HepG2 (cell line): Measurements from ENCODE around the gene IZUMO4. TPM values are rescaled to one million over a fixed set of nuclear protein-coding genes. Genes with fewer than 3 reads are reported as not detected.
A peak's percentile ranks its signal among the peaks of the same experiment; 100 is the strongest.

Source experiments
- ARID2 ChIP-seq: sonication (generic); formaldehyde crosslinking; IDR thresholded peaks from 2 replicates; pipeline ENCODE4 v1.8.1; 2022; ENCODE audit warnings: mild to moderate bottlenecking, missing genetic modification reagents, borderline replicate concordance
- CREB1 ChIP-seq, 2 experiments: fragments of 450-650 bp in 1 of 2; IDR thresholded peaks; 2 replicates each; pipeline ENCODE4 v1.6.1; 2016 to 2017; ENCODE audit warnings: control low read depth in 1 of 2, mild to moderate bottlenecking in 1 of 2, missing compliant biosample characterization in 1 of 2, missing genetic modification characterization in 1 of 2
- ELF4 ChIP-seq: sonication (generic); formaldehyde crosslinking; IDR thresholded peaks from 2 replicates; pipeline ENCODE4 v1.5.0; 2020; ENCODE audit warnings: missing genetic modification reagents, mild to moderate bottlenecking, moderate library complexity, borderline replicate concordance
- KDM2A ChIP-seq: sonication (generic); formaldehyde crosslinking; IDR thresholded peaks from 2 replicates; pipeline ENCODE4 v1.4.0; 2020; ENCODE audit warnings: low read depth, missing genetic modification reagents, borderline replicate concordance
- MED8 ChIP-seq: sonication (generic); formaldehyde crosslinking; IDR thresholded peaks from 2 replicates; pipeline ENCODE4 v1.8.1; 2023; ENCODE audit warnings: mild to moderate bottlenecking, missing genetic modification reagents; ENCODE audit not compliant: insufficient replicate concordance
- MEIS2 ChIP-seq: sonication (generic); formaldehyde crosslinking; IDR thresholded peaks from 2 replicates; pipeline ENCODE4 v1.9.0; 2021; ENCODE audit warnings: mild to moderate bottlenecking, missing genetic modification reagents
- MTA1 ChIP-seq: sonication (generic); formaldehyde crosslinking; IDR thresholded peaks from 2 replicates; pipeline ENCODE4 v1.4.0; 2020; ENCODE audit warnings: missing genetic modification reagents, mild to moderate bottlenecking, borderline replicate concordance
- NFRKB ChIP-seq: fragments of 450-650 bp; IDR thresholded peaks from 2 replicates; pipeline ENCODE4 v1.6.1; 2017
- ONECUT2 ChIP-seq: sonication (generic); formaldehyde crosslinking; IDR thresholded peaks from 2 replicates; pipeline ENCODE4 v1.4.0; 2020; ENCODE audit warnings: missing genetic modification reagents
- PHF5A ChIP-seq: IDR thresholded peaks from one replicate; pipeline ENCODE4 v1.6.1; 2018; ENCODE audit warnings: low read depth, missing genetic modification reagents; ENCODE audit not compliant: unreplicated experiment
- RAD51 ChIP-seq: fragments of 450-650 bp; IDR thresholded peaks from 2 replicates; pipeline ENCODE4 v1.6.1; 2016; ENCODE audit warnings: borderline replicate concordance
- RARG ChIP-seq: sonication (generic); formaldehyde crosslinking; IDR thresholded peaks from 2 replicates; pipeline ENCODE4 v1.4.0; 2020; ENCODE audit warnings: low read depth, mild to moderate bottlenecking, missing genetic modification reagents
- SP140L ChIP-seq: sonication (generic); formaldehyde crosslinking; IDR thresholded peaks from 2 replicates; pipeline ENCODE4 v1.4.0; 2020; ENCODE audit warnings: missing genetic modification reagents, borderline replicate concordance
- STAG1 ChIP-seq: sonication (generic); formaldehyde crosslinking; IDR thresholded peaks from 2 replicates; pipeline ENCODE4 v1.4.0; 2020; ENCODE audit warnings: missing genetic modification reagents
- U2AF1 ChIP-seq: fragments of 200-400 bp; formaldehyde crosslinking; optimal IDR thresholded peaks from 2 replicates; pipeline ENCODE3; 2017; ENCODE audit warnings: mild to moderate bottlenecking, low read depth, low read length
- ZFX ChIP-seq: sonication (generic); formaldehyde crosslinking; IDR thresholded peaks from 2 replicates; pipeline ENCODE4 v1.4.0; 2020; ENCODE audit warnings: mild to moderate bottlenecking, low read depth, missing genetic modification reagents, moderate library complexity
- ZNF10 ChIP-seq: sonication (generic); formaldehyde crosslinking; IDR thresholded peaks from 2 replicates; pipeline ENCODE4 v1.4.0; 2020; ENCODE audit warnings: mild to moderate bottlenecking, low read depth, missing genetic modification reagents, borderline replicate concordance
- ZNF101 ChIP-seq: sonication (generic); formaldehyde crosslinking; IDR thresholded peaks from 2 replicates; pipeline ENCODE4 v1.4.0; 2020; ENCODE audit warnings: mild to moderate bottlenecking, low read depth, missing genetic modification reagents, borderline replicate concordance
- ZNF20 ChIP-seq: sonication (generic); formaldehyde crosslinking; IDR thresholded peaks from 2 replicates; pipeline ENCODE4 v1.4.0; 2020; ENCODE audit warnings: mild to moderate bottlenecking, moderate library complexity, missing genetic modification reagents
- ZNF260 ChIP-seq: sonication (generic); formaldehyde crosslinking; IDR thresholded peaks from 2 replicates; pipeline ENCODE4 v1.4.0; 2020; ENCODE audit warnings: missing genetic modification reagents, low read depth, mild to moderate bottlenecking, borderline replicate concordance
- ZNF75D ChIP-seq: sonication (generic); formaldehyde crosslinking; IDR thresholded peaks from 2 replicates; pipeline ENCODE4 v1.8.1; 2023; ENCODE audit warnings: missing genetic modification reagents, mild to moderate bottlenecking, borderline replicate concordance
- ZNF772 ChIP-seq: sonication (generic); formaldehyde crosslinking; IDR thresholded peaks from 2 replicates; pipeline ENCODE4 v1.5.0; 2020; ENCODE audit warnings: mild to moderate bottlenecking, missing genetic modification reagents
- ZNF775 ChIP-seq: sonication (generic); formaldehyde crosslinking; IDR thresholded peaks from 2 replicates; pipeline ENCODE4 v1.4.0; 2020; ENCODE audit warnings: missing genetic modification reagents, mild to moderate bottlenecking, moderate library complexity, borderline replicate concordance
- polyA plus RNA-seq, 8 experiments: library from polyadenylated mRNA; depleted of rRNA in 3 of 8; stranded (reverse) in 7 of 8; unstranded in 1 of 8; fragments of >200 nt; fragmentation: Illumina TruSeq in 4 of 8; extraction: Trizol in 4 of 8; gene quantifications; 2 replicates each; pipeline versions ENCODE4 v1.2.1 to v1.2.3, GENCODE V29; 2011 to 2016; ENCODE audit warnings: low read depth in 4 of 8, missing spikeins in 1 of 8, mixed read lengths in 1 of 8; ENCODE audit not compliant: insufficient read depth in 1 of 8
- total RNA-seq, 5 experiments: library from RNA; depleted of rRNA; stranded (reverse); fragments of >200 nt; fragmentation: Illumina TruSeq; extraction: Trizol; gene quantifications; 2 replicates each; pipeline ENCODE4 v1.2.3, GENCODE V29; 2016; ENCODE audit warnings: low read depth in 1 of 5
- TF ChIP-seq, protein P1 (sequence below): sonication (generic); formaldehyde crosslinking; IDR thresholded peaks from 2 replicates; pipeline ENCODE4 v1.9.0; 2021; ENCODE audit warnings: missing genetic modification reagents, mild to moderate bottlenecking, borderline replicate concordance
- TF ChIP-seq, protein P2 (sequence below): sonication (generic); formaldehyde crosslinking; conservative IDR thresholded peaks from 2 replicates; pipeline ENCODE4 v1.8.0; 2022; ENCODE audit warnings: missing genetic modification reagents
- TF ChIP-seq, protein P3 (sequence below): sonication (generic); formaldehyde crosslinking; IDR thresholded peaks from 2 replicates; pipeline ENCODE4 v1.8.1; 2022; ENCODE audit warnings: mild to moderate bottlenecking, missing genetic modification reagents

Gene IZUMO4
- total and polyA plus RNA-seq, 2 of the 13 experiments (the other 11 are each of a cell fraction or from before 2014, with no cell fraction given), result 0.77 to 3.9 TPM

DNA sequence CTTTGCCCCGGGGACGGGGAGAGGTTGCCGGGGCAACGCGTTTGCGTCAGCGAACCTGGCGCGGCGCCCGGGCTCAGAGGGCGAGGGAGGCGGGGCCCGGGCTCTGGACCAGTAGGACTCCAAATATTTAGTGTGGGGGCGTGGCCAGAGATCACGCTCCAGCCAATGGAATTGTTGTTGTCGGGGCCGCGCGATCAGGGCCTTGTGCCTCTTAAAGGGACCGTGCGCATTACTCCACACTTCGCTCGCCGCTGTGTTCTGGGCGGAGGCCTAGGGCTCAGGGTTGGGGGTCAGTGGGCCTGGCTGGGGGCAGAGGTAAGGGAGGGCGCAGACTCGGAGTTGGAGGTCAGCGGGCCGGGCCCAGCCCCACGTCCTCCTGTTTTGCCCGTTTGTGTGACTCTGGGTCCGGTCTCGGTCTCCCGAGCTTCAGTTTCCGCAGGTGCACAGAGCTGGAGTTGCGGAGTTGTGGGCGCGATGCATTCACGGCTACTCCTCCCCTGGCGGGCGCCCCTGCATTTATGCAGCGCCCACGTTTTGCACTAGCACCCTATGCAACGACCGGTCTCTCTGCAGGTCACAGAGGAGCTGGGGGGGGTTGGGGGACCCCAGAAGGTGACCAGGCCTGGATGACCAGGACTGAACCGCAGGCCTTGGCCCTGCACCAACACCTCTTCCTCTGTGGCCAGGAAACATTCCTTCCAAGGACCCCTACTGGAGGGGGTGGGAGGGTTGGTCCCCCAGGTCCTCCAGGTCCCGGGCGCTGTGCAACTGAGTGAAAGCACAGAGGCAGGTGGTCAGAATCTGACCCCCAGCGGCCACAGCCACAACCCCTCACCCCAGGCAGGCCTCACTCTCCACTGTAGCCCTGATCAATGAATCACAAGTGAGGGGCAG, 35.0 kb upstream of the IZUMO4 start (continued):
- no peak for TF ChIP-seq ARID2 (CRISPR knock-in tag)
- TF ChIP-seq MEIS2 (CRISPR knock-in tag), result no peak
- TF ChIP-seq, protein P1, sequence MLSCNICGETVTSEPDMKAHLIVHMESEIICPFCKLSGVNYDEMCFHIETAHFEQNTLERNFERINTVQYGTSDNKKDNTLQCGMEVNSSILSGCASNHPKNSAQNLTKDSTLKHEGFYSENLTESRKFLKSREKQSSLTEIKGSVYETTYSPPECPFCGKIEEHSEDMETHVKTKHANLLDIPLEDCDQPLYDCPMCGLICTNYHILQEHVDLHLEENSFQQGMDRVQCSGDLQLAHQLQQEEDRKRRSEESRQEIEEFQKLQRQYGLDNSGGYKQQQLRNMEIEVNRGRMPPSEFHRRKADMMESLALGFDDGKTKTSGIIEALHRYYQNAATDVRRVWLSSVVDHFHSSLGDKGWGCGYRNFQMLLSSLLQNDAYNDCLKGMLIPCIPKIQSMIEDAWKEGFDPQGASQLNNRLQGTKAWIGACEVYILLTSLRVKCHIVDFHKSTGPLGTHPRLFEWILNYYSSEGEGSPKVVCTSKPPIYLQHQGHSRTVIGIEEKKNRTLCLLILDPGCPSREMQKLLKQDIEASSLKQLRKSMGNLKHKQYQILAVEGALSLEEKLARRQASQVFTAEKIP (CRISPR knock-in tag), result no peak
- no peak for TF ChIP-seq MTA1 (CRISPR knock-in tag)
- TF ChIP-seq KDM2A (CRISPR knock-in tag), result peak; percentile 65
- TF ChIP-seq ZNF20, result peak; percentile 76
- peak; percentile 93 for TF ChIP-seq ZFX
- TF ChIP-seq, protein P2, sequence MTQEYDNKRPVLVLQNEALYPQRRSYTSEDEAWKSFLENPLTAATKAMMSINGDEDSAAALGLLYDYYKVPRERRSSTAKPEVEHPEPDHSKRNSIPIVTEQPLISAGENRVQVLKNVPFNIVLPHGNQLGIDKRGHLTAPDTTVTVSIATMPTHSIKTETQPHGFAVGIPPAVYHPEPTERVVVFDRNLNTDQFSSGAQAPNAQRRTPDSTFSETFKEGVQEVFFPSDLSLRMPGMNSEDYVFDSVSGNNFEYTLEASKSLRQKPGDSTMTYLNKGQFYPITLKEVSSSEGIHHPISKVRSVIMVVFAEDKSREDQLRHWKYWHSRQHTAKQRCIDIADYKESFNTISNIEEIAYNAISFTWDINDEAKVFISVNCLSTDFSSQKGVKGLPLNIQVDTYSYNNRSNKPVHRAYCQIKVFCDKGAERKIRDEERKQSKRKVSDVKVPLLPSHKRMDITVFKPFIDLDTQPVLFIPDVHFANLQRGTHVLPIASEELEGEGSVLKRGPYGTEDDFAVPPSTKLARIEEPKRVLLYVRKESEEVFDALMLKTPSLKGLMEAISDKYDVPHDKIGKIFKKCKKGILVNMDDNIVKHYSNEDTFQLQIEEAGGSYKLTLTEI (CRISPR knock-in tag), result no peak
- TF ChIP-seq, protein P3, sequence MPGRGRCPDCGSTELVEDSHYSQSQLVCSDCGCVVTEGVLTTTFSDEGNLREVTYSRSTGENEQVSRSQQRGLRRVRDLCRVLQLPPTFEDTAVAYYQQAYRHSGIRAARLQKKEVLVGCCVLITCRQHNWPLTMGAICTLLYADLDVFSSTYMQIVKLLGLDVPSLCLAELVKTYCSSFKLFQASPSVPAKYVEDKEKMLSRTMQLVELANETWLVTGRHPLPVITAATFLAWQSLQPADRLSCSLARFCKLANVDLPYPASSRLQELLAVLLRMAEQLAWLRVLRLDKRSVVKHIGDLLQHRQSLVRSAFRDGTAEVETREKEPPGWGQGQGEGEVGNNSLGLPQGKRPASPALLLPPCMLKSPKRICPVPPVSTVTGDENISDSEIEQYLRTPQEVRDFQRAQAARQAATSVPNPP, result no peak
- TF ChIP-seq PHF5A (CRISPR knock-in tag), result no peak
- no peak for TF ChIP-seq ZNF75D
- TF ChIP-seq ZNF260 (CRISPR knock-in tag), result no peak
- TF ChIP-seq ONECUT2 (CRISPR knock-in tag), result no peak
- no peak for TF ChIP-seq ZNF775 (CRISPR knock-in tag)
- peak; percentile 72 for TF ChIP-seq CREB1 (IDR thresholded peaks at IDR 0.05)
- TF ChIP-seq CREB1 (CRISPR knock-in tag; IDR thresholded peaks at IDR 0.05), result peak; percentile 41; the same call in 1 of the 2 replicates
- no peak for TF ChIP-seq RARG (CRISPR knock-in tag)
- TF ChIP-seq ZNF10 (CRISPR knock-in tag), result no peak
- TF ChIP-seq SP140L (CRISPR knock-in tag), result no peak; the same call in 1 of the 2 replicates
- no peak for TF ChIP-seq ELF4 (CRISPR knock-in tag)
- TF ChIP-seq ZNF101 (CRISPR knock-in tag), result no peak
- TF ChIP-seq U2AF1, result no peak
- TF ChIP-seq STAG1 (CRISPR knock-in tag), result peak; percentile 52
- TF ChIP-seq ZNF772, result no peak
- TF ChIP-seq MED8 (CRISPR knock-in tag), result peak; percentile 66
- no peak for TF ChIP-seq RAD51
- TF ChIP-seq NFRKB, result no peak
